ENCODE results near the gene CCDC188. TPM values are rescaled to one million over a fixed set of nuclear protein-coding genes. Genes with fewer than 3 reads are reported as not detected.

CCDC188 gene
- total and polyA plus RNA-seq, 4 donors: 0.63 to 4.0 (median 1.4) TPM

DNA sequence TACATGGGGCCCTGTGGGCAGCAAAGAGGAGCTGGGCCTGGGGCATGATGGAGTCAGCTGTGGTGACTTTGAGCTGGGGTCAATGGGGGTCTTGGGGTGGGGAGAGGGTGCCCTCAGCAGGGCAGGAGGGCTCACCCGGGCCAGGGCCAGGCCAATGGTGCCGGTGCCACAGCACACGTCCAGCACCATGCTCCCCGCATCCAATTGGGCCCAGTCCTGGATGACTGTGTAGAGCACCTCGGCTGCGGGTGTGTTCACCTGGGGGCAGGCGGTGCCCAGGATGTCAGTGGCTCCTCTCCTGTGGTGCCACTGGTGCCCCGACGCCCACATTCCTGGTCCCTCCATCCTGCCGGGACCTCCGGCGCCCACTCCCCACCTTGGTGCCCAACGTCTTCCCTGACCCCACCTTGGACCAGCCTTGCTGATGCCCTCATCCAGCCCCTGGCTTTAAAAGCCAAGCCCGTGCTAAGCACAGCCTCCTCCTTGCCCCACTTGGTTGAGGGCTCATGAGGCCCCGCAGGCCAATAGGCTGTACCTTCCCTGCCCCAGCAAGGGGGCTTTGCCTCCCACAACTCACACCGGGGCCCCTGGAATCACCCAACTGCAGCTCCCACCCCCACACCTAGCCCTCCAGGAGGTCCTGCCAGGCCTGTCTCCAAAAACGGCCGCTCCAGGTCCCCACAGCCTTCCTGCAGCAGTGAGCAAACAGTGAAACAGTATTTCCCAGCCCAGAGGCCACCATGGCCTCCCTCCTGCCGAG is 37.1 kb downstream of the CCDC188 start:
- WGBS, 2 donors: 89 to 97% methylated on average over 17 to 19 of the region's 19 CpGs
- Histone ChIP-seq H3K4me1 (ENCODE audit: control insufficient read depth in 5 of 5, insufficient read depth in 5 of 5, low read length in 5 of 5) (peaks cover 3 to 17% (median 3%) of the 10 kb centered on the region in 5 donors), H3K27ac (ENCODE audit: low read depth in 1 of 2, low read length in 1 of 2) (no peak overlapping the region), H3K27me3 (ENCODE audit: control insufficient read depth in 3 of 3, insufficient read depth in 3 of 3, low read length in 2 of 3) (no peaks in the 10 kb centered on the region), H3K9ac (ENCODE audit: insufficient read depth in 1 of 2, low read length in 2 of 2) (no peak overlapping the region), H3K9me3 (ENCODE audit: control insufficient read depth in 4 of 4, insufficient read depth in 3 of 4, low read length in 3 of 4) (no peaks in the 10 kb centered on the region), H3K36me3 (ENCODE audit: control insufficient read depth in 4 of 4, insufficient read depth in 4 of 4, low read length in 4 of 4) (peaks cover 5 to 53% (median 12%) of the 10 kb centered on the region in 4 donors), H3K4me3 (no peak overlapping the region)
- TF ChIP-seq, protein P1, sequence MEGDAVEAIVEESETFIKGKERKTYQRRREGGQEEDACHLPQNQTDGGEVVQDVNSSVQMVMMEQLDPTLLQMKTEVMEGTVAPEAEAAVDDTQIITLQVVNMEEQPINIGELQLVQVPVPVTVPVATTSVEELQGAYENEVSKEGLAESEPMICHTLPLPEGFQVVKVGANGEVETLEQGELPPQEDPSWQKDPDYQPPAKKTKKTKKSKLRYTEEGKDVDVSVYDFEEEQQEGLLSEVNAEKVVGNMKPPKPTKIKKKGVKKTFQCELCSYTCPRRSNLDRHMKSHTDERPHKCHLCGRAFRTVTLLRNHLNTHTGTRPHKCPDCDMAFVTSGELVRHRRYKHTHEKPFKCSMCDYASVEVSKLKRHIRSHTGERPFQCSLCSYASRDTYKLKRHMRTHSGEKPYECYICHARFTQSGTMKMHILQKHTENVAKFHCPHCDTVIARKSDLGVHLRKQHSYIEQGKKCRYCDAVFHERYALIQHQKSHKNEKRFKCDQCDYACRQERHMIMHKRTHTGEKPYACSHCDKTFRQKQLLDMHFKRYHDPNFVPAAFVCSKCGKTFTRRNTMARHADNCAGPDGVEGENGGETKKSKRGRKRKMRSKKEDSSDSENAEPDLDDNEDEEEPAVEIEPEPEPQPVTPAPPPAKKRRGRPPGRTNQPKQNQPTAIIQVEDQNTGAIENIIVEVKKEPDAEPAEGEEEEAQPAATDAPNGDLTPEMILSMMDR (IDR thresholded peaks at IDR 0.05; ENCODE audit: control extremely low read depth, extremely low read depth): no peak
- DNase-seq: no peak
- no peak for ATAC-seq (ENCODE audit: insufficient read depth, low FRiP score)

GRCh38 chr22:20112623-20113511 is 38.0 kb downstream of the CCDC188 start:
- DNase-seq: no peak
- Histone ChIP-seq H3K36me3 (ENCODE audit: control insufficient read depth in 4 of 4, insufficient read depth in 4 of 4, low read length in 4 of 4) (peaks cover 7 to 62% (median 15%) of the 10 kb centered on the region in 4 donors), H3K4me1 (ENCODE audit: control insufficient read depth in 5 of 5, insufficient read depth in 5 of 5, low read length in 5 of 5) (peaks cover 0 to 11% (median 0%) of the 10 kb centered on the region in 5 donors), H3K9me3 (ENCODE audit: control insufficient read depth in 4 of 4, insufficient read depth in 3 of 4, low read length in 3 of 4) (no peaks in the 10 kb centered on the region), H3K4me3 (no peak overlapping the region), H3K27me3 (ENCODE audit: control insufficient read depth in 3 of 3, insufficient read depth in 3 of 3, low read length in 2 of 3) (no peaks in the 10 kb centered on the region), H3K27ac (ENCODE audit: low read depth in 1 of 2, low read length in 1 of 2) (no peak overlapping the region), H3K9ac (ENCODE audit: insufficient read depth in 1 of 2, low read length in 2 of 2) (no peak overlapping the region)
- TF ChIP-seq, protein P1 (IDR thresholded peaks at IDR 0.05; ENCODE audit: control extremely low read depth, extremely low read depth): no peak
- no peak for ATAC-seq (ENCODE audit: insufficient read depth, low FRiP score)
- 88 to 92% methylated on average over 26 of the region's 26 CpGs for WGBS, 2 donors

GRCh38 chr22:20111689-20112622 is 38.9 kb downstream of the CCDC188 start:
- Histone ChIP-seq H3K9ac (ENCODE audit: insufficient read depth in 1 of 2, low read length in 2 of 2) (no peak overlapping the region), H3K27me3 (ENCODE audit: control insufficient read depth in 3 of 3, insufficient read depth in 3 of 3, low read length in 2 of 3) (no peaks in the 10 kb centered on the region), H3K4me3 (no peak overlapping the region), H3K9me3 (ENCODE audit: control insufficient read depth in 4 of 4, insufficient read depth in 3 of 4, low read length in 3 of 4) (no peaks in the 10 kb centered on the region), H3K4me1 (ENCODE audit: control insufficient read depth in 5 of 5, insufficient read depth in 5 of 5, low read length in 5 of 5) (peaks cover 0 to 11% (median 0%) of the 10 kb centered on the region in 5 donors), H3K27ac (ENCODE audit: low read depth in 1 of 2, low read length in 1 of 2) (no peak overlapping the region), H3K36me3 (ENCODE audit: control insufficient read depth in 4 of 4, insufficient read depth in 4 of 4, low read length in 4 of 4) (peaks cover 7 to 71% (median 23%) of the 10 kb centered on the region in 4 donors)
- ATAC-seq (ENCODE audit: insufficient read depth, low FRiP score): no peak
- no peak for DNase-seq
- WGBS, 2 donors: 73 to 82% methylated on average over 7 of the region's 7 CpGs
- TF ChIP-seq, protein P1 (IDR thresholded peaks at IDR 0.05; ENCODE audit: control extremely low read depth, extremely low read depth): no peak
